Measurements from ENCODE around the gene ZC3H10. TPM values are rescaled to one million over a fixed set of nuclear protein-coding genes. Genes with fewer than 3 reads are reported as not detected.

Gene ZC3H10
- total RNA-seq, 1 experiment from 2014 or later: 11.3 TPM

DNA sequence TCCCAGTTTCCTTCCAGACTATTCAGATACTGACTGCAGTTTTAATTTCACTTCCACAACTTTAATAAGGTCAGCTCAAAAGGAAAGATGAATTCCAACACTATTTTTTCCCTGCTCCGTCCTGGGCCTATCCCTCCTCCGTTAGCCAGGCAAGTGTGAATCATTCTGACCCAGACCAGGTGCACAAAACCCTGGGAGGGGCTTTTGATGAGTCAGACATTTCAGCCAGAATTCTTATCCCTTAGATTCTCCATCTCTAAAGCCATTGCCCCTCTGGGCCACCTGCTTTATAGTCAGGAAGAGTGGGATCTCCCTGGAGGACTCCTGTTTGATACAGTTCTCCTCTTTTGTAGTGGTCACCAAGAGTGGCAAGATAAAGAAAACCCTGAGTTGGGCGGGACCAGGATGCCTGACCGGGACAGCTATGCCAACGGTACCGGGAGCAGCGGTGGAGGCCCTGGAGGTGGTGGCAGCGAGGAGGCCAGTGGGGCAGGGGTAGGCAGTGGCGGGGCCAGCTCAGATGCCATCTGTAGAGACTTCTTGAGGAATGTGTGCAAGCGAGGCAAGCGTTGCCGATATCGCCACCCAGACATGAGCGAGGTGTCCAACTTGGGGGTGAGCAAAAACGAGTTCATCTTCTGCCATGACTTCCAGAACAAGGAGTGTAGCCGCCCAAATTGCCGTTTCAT, 2.2 kb downstream of the ZC3H10 start:
- no peak for DNase-seq (ENCODE audit: low spot score)
- Mint-ChIP-seq H3K27ac (peak overlapping the region; percentile 45; the same call in 1 of the 2 replicates), H3K27me3 (ENCODE audit: low read depth) (no peaks in the 10 kb centered on the region), H3K36me3 (peaks cover 30% of the 10 kb centered on the region), H3K4me1 (peaks cover 20% of the 10 kb centered on the region), H3K9me3 (no peaks in the 10 kb centered on the region), H3K4me3 (no peak overlapping the region; the same call in 1 of the 2 replicates)
- ChIA-PET POLR2A (interaction anchor here (0.5 to 3.6 kb wide), 5 partner anchors 8 to 146 kb away, joined by 3 to 71 read pairs (median 6); partner anchors contain the start of genes ESYT1, MYL6 and RAB5B), CTCF (interaction anchor here (0.5 to 4.3 kb wide), 16 partner anchors 8 to 212 kb away, joined by 3 to 95 read pairs (median 7); partner anchors contain the start of genes ANKRD52, COQ10A, ESYT1 and MYL6B)
- no peak for ATAC-seq
- TF ChIP-seq NR2C2 (CRISPR knock-in tag; IDR thresholded peaks at IDR 0.05): no peak

DNA sequence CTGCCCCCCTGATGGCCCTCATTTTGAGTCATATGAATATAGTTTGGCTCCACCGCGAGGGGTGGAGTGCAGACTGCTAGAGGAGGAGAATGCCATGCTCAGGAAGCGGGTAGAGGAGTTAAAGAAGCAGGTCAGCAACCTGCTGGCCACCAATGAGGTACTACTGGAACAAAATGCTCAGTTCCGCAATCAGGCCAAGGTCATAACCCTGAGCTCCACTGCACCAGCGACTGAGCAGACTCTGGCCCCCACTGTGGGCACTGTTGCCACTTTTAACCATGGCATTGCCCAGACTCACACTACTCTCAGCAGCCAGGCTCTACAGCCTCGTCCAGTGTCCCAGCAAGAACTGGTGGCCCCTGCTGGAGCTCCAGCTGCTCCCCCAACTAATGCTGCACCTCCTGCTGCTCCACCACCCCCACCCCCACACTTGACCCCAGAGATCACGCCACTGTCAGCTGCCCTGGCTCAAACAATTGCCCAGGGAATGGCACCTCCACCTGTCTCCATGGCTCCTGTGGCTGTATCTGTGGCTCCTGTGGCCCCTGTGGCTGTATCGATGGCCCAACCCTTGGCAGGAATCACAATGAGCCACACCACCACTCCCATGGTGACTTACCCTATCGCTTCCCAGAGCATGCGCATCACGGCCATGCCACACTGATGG, 3.3 kb downstream of the ZC3H10 start:
- H3K4me1 Mint-ChIP-seq: peaks cover 23% of the 10 kb centered on the region
- no peak for ATAC-seq
- H3K9me3 Mint-ChIP-seq: no peaks in the 10 kb centered on the region
- H3K4me3 Mint-ChIP-seq: no peak overlapping the region
- ChIA-PET POLR2A (no interaction called here), CTCF (interaction anchor here (4.3 kb wide), 1 partner anchor 68 kb away, joined by 95 read pairs; the partner anchor contains the start of gene SMARCC2)
- H3K27me3 Mint-ChIP-seq (ENCODE audit: low read depth): no peaks in the 10 kb centered on the region
- H3K27ac Mint-ChIP-seq: no peak overlapping the region
- peaks cover 30% of the 10 kb centered on the region for H3K36me3 Mint-ChIP-seq
- no peak for DNase-seq (ENCODE audit: low spot score)
- TF ChIP-seq ZBTB21 (CRISPR knock-in tag; IDR thresholded peaks at IDR 0.05; ENCODE audit: borderline replicate concordance) (no peak), NR1H2 (CRISPR knock-in tag; IDR thresholded peaks at IDR 0.05) (no peak), PRRX2 (CRISPR knock-in tag; IDR thresholded peaks at IDR 0.05) (no peak), ATF1 (CRISPR knock-in tag; IDR thresholded peaks at IDR 0.05) (no peak), NFE2L1 (CRISPR knock-in tag; IDR thresholded peaks at IDR 0.05) (no peak), ZNF396 (CRISPR knock-in tag; IDR thresholded peaks at IDR 0.05; ENCODE audit: borderline replicate concordance) (no peak), TP53 (CRISPR knock-in tag; IDR thresholded peaks at IDR 0.05) (no peak), ESRRA (CRISPR knock-in tag; IDR thresholded peaks at IDR 0.05; ENCODE audit: borderline replicate concordance) (no peak), ZNF219 (CRISPR knock-in tag; IDR thresholded peaks at IDR 0.05; ENCODE audit: borderline replicate concordance) (no peak), ZNF423 (CRISPR knock-in tag; IDR thresholded peaks at IDR 0.05) (no peak), NFATC4 (CRISPR knock-in tag; IDR thresholded peaks at IDR 0.05) (no peak), GABPB1 (CRISPR knock-in tag; IDR thresholded peaks at IDR 0.05) (no peak), TCF7 (CRISPR knock-in tag; IDR thresholded peaks at IDR 0.05; ENCODE audit: low read depth) (no peak)
- TF ChIP-seq, protein P1, sequence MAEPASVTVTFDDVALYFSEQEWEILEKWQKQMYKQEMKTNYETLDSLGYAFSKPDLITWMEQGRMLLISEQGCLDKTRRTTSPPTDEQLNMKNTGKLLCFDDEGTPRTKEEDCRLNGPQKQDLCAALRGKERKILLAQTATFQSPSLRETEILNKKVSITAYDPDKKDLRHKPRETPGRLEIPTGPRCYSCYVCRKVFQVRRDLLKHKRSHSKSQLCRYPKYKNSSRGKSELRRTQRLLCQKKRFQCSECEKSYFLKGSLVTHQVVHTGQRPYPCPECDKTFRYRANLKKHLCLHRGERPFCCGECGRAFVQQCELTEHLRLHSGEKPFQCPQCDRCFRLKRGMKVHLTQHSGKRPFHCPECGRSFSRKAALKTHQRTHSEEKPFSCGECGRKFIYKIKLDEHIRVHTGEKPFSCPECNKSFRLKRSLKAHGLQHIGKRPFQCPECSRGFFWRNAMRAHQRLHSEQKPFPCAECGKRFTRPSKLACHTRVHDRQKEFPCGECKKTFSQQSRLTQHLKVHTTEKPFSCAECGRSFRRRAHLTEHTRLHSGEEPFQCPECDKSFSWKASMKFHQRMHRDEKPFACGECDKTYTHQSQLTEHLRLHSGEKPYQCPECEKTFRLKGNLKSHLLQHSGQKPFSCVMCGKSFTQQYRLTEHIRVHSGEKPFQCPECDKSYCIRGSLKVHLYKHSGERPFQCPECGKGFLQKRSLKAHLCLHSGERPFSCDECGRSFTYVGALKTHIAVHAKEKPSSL (CRISPR knock-in tag; conservative IDR thresholded peaks at IDR 0.05): no peak
- TF ChIP-seq, protein P2, sequence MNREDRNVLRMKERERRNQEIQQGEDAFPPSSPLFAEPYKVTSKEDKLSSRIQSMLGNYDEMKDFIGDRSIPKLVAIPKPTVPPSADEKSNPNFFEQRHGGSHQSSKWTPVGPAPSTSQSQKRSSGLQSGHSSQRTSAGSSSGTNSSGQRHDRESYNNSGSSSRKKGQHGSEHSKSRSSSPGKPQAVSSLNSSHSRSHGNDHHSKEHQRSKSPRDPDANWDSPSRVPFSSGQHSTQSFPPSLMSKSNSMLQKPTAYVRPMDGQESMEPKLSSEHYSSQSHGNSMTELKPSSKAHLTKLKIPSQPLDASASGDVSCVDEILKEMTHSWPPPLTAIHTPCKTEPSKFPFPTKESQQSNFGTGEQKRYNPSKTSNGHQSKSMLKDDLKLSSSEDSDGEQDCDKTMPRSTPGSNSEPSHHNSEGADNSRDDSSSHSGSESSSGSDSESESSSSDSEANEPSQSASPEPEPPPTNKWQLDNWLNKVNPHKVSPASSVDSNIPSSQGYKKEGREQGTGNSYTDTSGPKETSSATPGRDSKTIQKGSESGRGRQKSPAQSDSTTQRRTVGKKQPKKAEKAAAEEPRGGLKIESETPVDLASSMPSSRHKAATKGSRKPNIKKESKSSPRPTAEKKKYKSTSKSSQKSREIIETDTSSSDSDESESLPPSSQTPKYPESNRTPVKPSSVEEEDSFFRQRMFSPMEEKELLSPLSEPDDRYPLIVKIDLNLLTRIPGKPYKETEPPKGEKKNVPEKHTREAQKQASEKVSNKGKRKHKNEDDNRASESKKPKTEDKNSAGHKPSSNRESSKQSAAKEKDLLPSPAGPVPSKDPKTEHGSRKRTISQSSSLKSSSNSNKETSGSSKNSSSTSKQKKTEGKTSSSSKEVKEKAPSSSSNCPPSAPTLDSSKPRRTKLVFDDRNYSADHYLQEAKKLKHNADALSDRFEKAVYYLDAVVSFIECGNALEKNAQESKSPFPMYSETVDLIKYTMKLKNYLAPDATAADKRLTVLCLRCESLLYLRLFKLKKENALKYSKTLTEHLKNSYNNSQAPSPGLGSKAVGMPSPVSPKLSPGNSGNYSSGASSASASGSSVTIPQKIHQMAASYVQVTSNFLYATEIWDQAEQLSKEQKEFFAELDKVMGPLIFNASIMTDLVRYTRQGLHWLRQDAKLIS (CRISPR knock-in tag; IDR thresholded peaks at IDR 0.05; ENCODE audit: borderline replicate concordance): no peak
- TF ChIP-seq, protein P3, sequence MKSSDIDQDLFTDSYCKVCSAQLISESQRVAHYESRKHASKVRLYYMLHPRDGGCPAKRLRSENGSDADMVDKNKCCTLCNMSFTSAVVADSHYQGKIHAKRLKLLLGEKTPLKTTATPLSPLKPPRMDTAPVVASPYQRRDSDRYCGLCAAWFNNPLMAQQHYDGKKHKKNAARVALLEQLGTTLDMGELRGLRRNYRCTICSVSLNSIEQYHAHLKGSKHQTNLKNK (CRISPR knock-in tag; IDR thresholded peaks at IDR 0.05): no peak
- TF ChIP-seq, protein P4, sequence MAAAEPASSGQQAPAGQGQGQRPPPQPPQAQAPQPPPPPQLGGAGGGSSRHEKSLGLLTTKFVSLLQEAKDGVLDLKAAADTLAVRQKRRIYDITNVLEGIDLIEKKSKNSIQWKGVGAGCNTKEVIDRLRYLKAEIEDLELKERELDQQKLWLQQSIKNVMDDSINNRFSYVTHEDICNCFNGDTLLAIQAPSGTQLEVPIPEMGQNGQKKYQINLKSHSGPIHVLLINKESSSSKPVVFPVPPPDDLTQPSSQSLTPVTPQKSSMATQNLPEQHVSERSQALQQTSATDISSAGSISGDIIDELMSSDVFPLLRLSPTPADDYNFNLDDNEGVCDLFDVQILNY (CRISPR knock-in tag; IDR thresholded peaks at IDR 0.05): no peak
- TF ChIP-seq, protein P5, sequence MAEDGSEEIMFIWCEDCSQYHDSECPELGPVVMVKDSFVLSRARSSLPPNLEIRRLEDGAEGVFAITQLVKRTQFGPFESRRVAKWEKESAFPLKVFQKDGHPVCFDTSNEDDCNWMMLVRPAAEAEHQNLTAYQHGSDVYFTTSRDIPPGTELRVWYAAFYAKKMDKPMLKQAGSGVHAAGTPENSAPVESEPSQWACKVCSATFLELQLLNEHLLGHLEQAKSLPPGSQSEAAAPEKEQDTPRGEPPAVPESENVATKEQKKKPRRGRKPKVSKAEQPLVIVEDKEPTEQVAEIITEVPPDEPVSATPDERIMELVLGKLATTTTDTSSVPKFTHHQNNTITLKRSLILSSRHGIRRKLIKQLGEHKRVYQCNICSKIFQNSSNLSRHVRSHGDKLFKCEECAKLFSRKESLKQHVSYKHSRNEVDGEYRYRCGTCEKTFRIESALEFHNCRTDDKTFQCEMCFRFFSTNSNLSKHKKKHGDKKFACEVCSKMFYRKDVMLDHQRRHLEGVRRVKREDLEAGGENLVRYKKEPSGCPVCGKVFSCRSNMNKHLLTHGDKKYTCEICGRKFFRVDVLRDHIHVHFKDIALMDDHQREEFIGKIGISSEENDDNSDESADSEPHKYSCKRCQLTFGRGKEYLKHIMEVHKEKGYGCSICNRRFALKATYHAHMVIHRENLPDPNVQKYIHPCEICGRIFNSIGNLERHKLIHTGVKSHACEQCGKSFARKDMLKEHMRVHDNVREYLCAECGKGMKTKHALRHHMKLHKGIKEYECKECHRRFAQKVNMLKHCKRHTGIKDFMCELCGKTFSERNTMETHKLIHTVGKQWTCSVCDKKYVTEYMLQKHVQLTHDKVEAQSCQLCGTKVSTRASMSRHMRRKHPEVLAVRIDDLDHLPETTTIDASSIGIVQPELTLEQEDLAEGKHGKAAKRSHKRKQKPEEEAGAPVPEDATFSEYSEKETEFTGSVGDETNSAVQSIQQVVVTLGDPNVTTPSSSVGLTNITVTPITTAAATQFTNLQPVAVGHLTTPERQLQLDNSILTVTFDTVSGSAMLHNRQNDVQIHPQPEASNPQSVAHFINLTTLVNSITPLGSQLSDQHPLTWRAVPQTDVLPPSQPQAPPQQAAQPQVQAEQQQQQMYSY (CRISPR knock-in tag; IDR thresholded peaks at IDR 0.05): no peak
- TF ChIP-seq, protein P6, sequence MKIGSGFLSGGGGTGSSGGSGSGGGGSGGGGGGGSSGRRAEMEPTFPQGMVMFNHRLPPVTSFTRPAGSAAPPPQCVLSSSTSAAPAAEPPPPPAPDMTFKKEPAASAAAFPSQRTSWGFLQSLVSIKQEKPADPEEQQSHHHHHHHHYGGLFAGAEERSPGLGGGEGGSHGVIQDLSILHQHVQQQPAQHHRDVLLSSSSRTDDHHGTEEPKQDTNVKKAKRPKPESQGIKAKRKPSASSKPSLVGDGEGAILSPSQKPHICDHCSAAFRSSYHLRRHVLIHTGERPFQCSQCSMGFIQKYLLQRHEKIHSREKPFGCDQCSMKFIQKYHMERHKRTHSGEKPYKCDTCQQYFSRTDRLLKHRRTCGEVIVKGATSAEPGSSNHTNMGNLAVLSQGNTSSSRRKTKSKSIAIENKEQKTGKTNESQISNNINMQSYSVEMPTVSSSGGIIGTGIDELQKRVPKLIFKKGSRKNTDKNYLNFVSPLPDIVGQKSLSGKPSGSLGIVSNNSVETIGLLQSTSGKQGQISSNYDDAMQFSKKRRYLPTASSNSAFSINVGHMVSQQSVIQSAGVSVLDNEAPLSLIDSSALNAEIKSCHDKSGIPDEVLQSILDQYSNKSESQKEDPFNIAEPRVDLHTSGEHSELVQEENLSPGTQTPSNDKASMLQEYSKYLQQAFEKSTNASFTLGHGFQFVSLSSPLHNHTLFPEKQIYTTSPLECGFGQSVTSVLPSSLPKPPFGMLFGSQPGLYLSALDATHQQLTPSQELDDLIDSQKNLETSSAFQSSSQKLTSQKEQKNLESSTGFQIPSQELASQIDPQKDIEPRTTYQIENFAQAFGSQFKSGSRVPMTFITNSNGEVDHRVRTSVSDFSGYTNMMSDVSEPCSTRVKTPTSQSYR (CRISPR knock-in tag; IDR thresholded peaks at IDR 0.05): no peak

All from WTC11 (cell line).